SK-N-MC (cell line): ENCODE measurements around the gene LRRC74B.
"Not testable (repeated sequence)": the region's sequence is repeated elsewhere in the genome, so short reads cannot be mapped to it uniquely, and the experiment has no call there.

ENCODE experiments used
- DNase-seq: peaks from one replicate; pipeline ENCODE4 v3.0.0-alpha.2; 2011; ENCODE audit warnings: low read depth, low spot score
- H3K27ac ChIP-seq: fragments of 200-600 bp; sonication (generic); 2 replicates; pipeline ENCODE4 v1.5.1; 2016; ENCODE audit warnings: mixed run types
- H3K36me3 ChIP-seq: fragments of 200-600 bp; sonication (generic); 2 replicates; pipeline ENCODE4 v1.6.1; 2017; ENCODE audit warnings: antibody characterized with exemption, low read length, mixed read lengths; ENCODE audit not compliant: insufficient read depth
- H3K4me3 ChIP-seq: fragments of 200-600 bp; sonication (generic); 2 replicates; pipeline ENCODE4 v1.5.1; 2016
- H3K9ac ChIP-seq: fragments of 200-600 bp; sonication (generic); 2 replicates; pipeline ENCODE4 v1.8.0; 2017; ENCODE audit warnings: mixed run types, mixed read lengths; ENCODE audit not compliant: insufficient read length
- H3K9me3 ChIP-seq: fragments of 200-600 bp; sonication (generic); 2 replicates; pipeline ENCODE4 v1.6.1; 2017; ENCODE audit warnings: low read depth, mild to moderate bottlenecking, antibody characterized with exemption, low read length, moderate library complexity, mixed read lengths
- EZH2 ChIP-seq: fragments of 200-600 bp; sonication (generic); IDR thresholded peaks from one replicate; pipeline ENCODE4 v1.6.1; 2017; ENCODE audit warnings: antibody characterized with exemption
- FOXP2 ChIP-seq: optimal IDR thresholded peaks from 2 replicates; pipeline ENCODE3; 2011; ENCODE audit warnings: mild to moderate bottlenecking, moderate library complexity; ENCODE audit not compliant: insufficient read depth; ENCODE audit errors: extremely low read length, control extremely low read depth
- POLR2AphosphoS5 ChIP-seq: IDR thresholded peaks from 2 replicates; pipeline ENCODE4 v1.6.1; 2012; ENCODE audit warnings: mild to moderate bottlenecking, low read depth, low read length, borderline replicate concordance

Gene LRRC74B

DNA sequence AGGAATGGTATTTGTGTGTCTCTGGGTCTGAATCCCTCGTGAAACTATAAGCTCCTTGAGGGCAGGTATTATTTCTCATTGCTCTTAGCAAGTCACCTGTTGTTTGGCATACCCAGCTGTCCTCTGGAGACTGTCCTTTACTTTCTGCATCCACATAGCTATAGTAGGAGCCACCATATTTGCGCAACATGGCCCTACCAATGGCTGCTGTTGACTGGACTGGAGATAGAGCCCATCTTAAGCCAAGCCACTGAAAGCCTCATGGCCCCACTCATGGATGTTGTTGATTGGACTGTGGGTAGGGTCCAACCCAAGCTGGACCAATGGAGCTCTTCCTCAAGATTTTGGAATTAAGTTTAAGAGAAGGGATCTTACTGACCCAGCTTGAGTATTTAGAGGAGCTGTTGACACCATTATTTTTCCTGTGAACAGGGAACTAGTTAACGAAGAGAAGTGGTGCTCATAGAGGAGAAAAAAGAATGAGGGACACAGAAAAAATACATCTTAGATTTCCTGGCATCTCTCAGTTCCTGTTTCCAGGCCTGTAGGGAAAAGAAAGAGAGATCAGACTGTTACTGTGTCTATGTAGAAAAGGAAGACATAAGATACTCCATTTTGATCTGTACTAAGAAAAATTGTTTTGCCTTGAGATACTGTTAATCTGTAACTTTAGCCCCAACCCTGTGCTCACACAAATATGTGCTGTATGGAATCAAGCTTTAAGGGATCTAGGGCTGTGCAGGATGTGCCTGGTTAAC lies 47.2 kb downstream of the LRRC74B start:
- Histone ChIP-seq H3K4me3 (no peak overlapping the region), H3K9me3 (no peaks in the 10 kb centered on the region), H3K27ac (no peak overlapping the region), H3K36me3 (no peaks in the 10 kb centered on the region), H3K9ac (no peak overlapping the region)
- DNase-seq, result no peak
- TF ChIP-seq POLR2AphosphoS5, result no peak
- TF ChIP-seq FOXP2, result no peak

DNA sequence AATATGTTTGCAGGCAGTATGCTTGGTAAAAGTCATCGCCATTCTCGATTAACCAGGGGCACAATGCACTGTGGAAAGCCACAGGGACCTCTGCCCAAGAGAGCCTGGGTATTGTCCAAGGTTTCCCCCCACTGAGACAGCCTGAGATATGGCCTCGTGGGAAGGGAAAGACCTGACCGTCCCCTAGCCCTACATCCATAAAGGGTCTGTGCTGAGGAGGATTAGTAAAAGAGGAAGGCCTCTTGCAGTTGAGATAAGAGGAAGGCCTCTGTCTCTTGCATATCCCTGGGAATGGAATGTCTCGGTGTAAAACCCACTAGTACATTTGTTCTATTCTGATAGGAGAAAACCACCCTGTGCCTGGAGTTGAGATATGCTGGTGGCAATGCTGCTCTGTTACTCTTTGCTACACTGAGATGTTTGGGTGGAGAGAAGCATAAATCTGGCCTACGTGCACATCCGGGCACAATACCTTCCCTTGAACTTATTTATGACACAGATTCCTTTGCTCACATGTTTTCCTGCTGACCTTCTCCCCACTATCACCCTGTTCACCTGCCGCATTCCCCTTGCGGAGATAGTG lies 47.9 kb downstream of the LRRC74B start:
- DNase-seq, H3K36me3 ChIP-seq, H3K27ac ChIP-seq, H3K9ac ChIP-seq, H3K9me3 ChIP-seq, H3K4me3 ChIP-seq: not testable (repeated sequence)

DNA sequence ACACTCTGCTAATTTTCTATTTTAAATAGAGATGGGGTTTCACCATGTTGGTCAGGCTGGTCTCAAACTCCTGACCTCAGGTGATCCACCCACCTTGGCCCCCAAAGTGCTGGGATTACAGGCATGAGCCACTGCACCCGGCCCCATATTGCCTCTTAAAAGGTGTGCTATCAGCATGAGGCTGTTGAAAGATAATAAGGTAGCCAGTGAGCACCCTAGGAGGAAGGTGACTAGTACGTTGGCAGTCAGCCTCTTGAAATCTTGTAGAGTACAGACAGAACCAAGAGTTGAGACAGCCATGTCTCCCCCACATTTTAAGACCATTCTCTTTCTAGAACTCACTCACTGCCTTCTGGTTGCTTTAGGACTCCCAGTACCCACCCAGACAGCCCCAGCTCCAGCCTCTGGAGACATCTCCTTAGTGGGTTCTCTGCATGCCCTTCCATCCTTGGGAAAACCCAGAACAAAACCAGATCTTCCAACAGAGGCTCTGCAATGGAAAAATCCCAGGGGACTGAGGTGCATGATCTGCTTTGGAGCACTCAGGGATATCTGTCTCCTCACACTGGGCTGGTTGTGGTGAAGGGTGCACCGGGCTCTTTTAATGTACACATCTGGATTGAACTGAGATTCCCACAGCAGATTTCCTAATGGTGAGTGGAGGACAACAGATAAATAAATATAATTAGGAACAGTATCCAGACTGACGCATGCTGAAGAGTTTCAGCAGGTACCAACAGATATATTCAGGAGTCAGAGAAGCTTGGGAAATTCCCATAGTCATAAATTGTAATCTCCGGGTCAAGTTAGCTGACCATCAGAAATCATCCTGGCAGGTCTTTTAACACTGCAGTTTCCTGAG lies 49.4 kb downstream of the LRRC74B start:
- Histone ChIP-seq H3K9me3 (no peaks in the 10 kb centered on the region), H3K27ac (no peak overlapping the region), H3K36me3 (no peaks in the 10 kb centered on the region), H3K4me3 (no peak overlapping the region), H3K9ac (no peak overlapping the region)
- TF ChIP-seq EZH2, result no peak
- TF ChIP-seq POLR2AphosphoS5, result no peak
- TF ChIP-seq FOXP2, result no peak
- no peak for DNase-seq

DNA sequence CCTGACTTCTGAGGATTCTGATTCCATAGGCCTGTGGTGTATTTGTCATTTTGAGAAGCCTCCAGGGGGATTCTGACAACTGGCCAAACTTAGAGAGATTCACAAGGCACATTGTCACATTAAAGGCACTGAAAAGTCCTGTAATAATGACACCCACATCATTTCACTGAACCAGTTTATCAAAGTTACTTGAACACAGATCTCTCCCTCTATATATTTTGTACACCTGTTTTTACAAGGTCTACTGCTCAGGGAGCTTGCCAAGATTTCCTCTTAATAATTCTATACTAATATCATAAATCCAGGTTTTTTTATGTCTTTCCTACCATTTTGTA lies 50.0 kb downstream of the LRRC74B start:
- H3K4me3 ChIP-seq, result no peak overlapping the region
- H3K9me3 ChIP-seq, result no peaks in the 10 kb centered on the region
- no peak for DNase-seq
- no peaks in the 10 kb centered on the region for H3K36me3 ChIP-seq
- TF ChIP-seq FOXP2, result no peak
- TF ChIP-seq POLR2AphosphoS5, result no peak
- TF ChIP-seq EZH2, result no peak
- no peak overlapping the region for H3K9ac ChIP-seq
- H3K27ac ChIP-seq, result no peak overlapping the region

DNA sequence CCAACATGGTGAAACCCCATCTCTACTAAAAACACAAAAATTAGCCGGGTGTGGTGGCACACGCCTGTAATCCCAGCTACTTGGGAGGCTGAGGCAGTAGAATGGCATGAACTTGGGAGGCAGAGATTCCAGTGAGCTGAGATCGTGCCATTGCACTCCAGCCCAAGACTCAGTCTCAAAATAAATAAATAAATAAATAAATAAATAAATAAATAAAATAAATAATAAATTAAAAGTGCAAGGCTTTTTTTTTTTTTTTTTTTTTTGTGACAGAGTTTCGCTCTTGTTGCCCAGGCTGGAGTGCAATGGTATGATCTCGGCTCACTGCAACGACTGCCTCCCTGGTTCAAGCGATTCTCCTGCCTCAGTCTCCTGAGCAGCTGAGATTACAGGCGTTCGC lies 51.1 kb downstream of the LRRC74B start:
- not testable (repeated sequence) for H3K36me3 ChIP-seq, DNase-seq, H3K27ac ChIP-seq, H3K9ac ChIP-seq, H3K4me3 ChIP-seq, H3K9me3 ChIP-seq

DNA sequence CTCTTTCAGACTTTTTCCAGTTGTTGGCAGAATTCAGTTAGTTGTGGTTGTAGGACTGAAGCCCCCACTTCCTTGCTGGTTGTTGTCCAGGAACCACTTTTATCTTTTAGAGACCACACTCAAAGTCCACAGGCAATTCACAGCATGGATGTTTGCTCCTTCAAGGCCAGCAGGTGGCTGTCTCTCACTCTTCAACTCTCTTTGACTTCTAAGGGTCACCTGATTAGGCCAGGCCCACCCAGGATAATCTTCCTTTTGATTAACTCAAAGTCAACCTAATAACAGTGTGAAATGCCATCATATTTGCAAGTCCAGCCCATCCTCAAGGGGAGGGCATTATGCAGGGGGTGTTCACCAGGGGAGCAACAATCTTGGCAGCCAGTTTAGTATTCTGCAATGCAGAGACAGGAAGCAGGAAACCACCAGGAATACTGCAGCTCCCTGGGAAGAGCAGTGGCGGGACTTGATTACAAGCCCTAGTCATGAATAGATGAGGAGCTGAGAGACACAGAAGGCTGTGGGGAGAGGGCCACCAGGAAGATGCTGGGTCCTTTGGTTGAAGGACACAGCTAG lies 52.4 kb downstream of the LRRC74B start:
- DNase-seq, result no peak
- Histone ChIP-seq H3K9me3 (no peaks in the 10 kb centered on the region), H3K9ac (no peak overlapping the region), H3K36me3 (no peaks in the 10 kb centered on the region), H3K27ac (no peak overlapping the region), H3K4me3 (no peak overlapping the region)
- TF ChIP-seq FOXP2, result no peak

DNA sequence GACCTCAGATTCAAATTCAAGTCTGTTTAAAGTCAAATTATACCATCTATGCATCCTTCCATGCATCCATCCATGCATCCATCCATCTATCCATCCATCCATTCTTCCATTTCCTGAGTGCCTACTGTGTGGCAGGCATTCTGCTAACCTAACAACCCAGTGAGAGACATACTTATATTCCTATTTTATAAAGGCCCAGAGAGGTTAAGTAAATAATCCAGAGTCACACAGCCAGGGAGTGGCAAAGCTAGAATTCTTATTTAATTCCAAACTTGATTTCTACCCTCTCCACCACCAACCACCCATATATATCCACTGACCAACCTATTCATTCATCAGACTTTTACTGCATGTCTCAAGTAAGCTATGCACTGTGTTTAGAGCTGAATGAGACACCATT lies 53.8 kb downstream of the LRRC74B start:
- H3K4me3 ChIP-seq, result no peak overlapping the region
- no peak for TF ChIP-seq POLR2AphosphoS5
- no peak for TF ChIP-seq EZH2
- TF ChIP-seq FOXP2, result no peak
- H3K36me3 ChIP-seq, result no peaks in the 10 kb centered on the region
- no peak overlapping the region for H3K9ac ChIP-seq
- no peak for DNase-seq
- no peak overlapping the region for H3K27ac ChIP-seq
- H3K9me3 ChIP-seq, result no peaks in the 10 kb centered on the region

DNA sequence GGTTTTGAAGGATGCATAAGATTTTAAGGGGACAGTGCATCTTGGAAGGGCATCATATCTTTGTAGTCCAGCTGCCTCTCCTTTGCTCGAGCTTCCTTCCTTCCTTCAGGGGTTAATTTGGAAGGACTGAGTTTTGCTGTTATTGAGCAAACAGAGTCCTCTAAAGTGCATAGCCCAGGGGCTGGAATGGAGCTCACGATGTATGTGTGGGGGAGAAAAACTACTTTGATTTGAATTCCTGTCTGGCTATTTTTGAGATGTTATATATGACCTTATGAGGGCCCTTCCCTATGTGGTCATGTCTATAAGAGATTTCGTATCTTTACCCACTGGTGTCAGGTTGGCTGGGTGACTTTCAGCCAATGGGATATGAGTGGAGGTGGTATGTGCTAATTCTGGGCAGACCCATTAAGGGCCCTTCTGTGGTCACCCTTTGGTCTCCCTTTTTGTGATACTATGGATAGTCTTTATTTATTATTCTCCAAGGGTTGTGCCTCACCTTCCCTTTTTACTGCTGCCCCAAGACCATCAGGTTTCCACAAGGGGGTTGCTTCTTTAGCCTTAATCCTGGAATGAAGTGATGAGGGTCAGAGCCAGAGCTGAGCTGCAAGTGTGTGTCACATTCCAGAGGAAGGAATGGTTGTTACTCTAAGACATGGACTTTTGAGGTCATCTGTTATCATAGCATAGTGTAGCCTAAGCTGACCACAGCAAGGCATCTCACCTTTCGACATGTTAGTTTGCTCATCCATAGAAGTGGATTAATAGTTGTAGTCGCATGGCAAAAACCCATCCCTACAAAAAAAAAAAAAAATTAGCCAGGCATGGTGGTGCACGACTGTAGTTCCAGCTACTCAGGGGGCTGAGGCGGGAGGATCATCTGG lies 54.6 kb downstream of the LRRC74B start:
- no peak for TF ChIP-seq POLR2AphosphoS5
- TF ChIP-seq FOXP2, result no peak
- no peak for TF ChIP-seq EZH2
- DNase-seq, result no peak
- Histone ChIP-seq H3K9me3 (no peaks in the 10 kb centered on the region), H3K27ac (no peak overlapping the region), H3K36me3 (no peaks in the 10 kb centered on the region), H3K9ac (no peak overlapping the region), H3K4me3 (no peak overlapping the region)
